DND-41 (cell line): ENCODE data around the gene SCYGR4.

ENCODE experiments used
- EZH2 ChIP-seq: IDR thresholded peaks from 3 replicates; pipeline ENCODE4 v1.6.1; 2012; ENCODE audit warnings: borderline replicate concordance, low read depth, mild to moderate bottlenecking, moderate library complexity, low read length, inconsistent platforms; ENCODE audit not compliant: severe bottlenecking
- TF ChIP-seq, protein P1 (sequence below): IDR thresholded peaks from 2 replicates; pipeline ENCODE4 v1.5.1; 2012; ENCODE audit warnings: borderline replicate concordance, low read length, moderate library complexity, mild to moderate bottlenecking; ENCODE audit not compliant: poor library complexity, severe bottlenecking; ENCODE audit errors: extremely low read depth

DNA sequence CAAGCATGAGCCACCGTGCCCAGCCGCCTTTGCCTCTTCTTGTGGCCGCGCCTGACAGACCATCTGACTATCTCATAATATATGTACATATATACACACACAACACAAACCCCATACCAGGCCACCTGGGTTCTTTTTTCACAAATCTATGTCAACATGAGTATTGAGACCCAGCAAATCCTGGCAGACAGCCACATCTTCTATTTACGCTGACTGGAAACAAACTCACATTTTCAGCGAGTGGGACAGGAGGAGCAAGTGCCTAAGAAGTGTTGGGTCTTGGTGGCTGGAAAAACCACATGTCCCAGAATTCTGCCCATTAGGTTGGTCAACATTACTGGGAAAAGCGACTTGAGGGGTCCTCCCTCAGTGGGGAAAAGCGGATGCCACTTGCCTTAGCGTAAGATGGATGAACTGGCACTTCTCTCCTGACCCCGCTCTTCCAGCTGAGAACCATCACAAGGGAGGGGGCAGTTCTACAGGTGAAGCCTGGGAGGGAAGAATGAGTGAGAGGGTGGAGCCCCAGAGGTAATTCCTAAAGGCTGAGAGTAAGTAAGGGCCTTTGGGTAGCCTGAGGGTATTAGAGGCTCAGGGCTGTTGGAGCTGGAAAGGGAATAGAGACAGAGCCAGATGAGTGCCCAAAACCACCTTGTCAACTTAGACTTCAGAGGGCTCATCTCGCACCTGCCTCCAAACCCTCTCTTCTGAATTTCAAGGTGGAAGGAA, 4.6 kb upstream of the SCYGR4 start:
- TF ChIP-seq, protein P1, sequence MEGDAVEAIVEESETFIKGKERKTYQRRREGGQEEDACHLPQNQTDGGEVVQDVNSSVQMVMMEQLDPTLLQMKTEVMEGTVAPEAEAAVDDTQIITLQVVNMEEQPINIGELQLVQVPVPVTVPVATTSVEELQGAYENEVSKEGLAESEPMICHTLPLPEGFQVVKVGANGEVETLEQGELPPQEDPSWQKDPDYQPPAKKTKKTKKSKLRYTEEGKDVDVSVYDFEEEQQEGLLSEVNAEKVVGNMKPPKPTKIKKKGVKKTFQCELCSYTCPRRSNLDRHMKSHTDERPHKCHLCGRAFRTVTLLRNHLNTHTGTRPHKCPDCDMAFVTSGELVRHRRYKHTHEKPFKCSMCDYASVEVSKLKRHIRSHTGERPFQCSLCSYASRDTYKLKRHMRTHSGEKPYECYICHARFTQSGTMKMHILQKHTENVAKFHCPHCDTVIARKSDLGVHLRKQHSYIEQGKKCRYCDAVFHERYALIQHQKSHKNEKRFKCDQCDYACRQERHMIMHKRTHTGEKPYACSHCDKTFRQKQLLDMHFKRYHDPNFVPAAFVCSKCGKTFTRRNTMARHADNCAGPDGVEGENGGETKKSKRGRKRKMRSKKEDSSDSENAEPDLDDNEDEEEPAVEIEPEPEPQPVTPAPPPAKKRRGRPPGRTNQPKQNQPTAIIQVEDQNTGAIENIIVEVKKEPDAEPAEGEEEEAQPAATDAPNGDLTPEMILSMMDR: no peak
- no peak for TF ChIP-seq EZH2
